Umbilical cord (tissue), 2 donors: ENCODE results near the gene TMEM40. TPM values are rescaled to one million over a fixed set of nuclear protein-coding genes. Genes with fewer than 3 reads are reported as not detected.
"Not testable (repeated sequence)": the region's sequence is repeated elsewhere in the genome, so short reads cannot be mapped to it uniquely, and the experiment has no call there.

Experiments
- DNase-seq: peaks from one replicate; pipeline ENCODE4 v3.0.0-alpha.2; 2015; ENCODE audit warnings: low spot score
- total RNA-seq: library from RNA; depleted of rRNA; stranded (reverse); fragments of >200 nt; gene quantifications from one replicate; pipeline ENCODE4 v1.2.3, GENCODE V29; 2014; ENCODE audit warnings: low replicate concordance; ENCODE audit not compliant: insufficient read depth

TMEM40 gene
- total RNA-seq = 4.8 TPM

GRCh38 chr3:12759097-12759679, at the start of gene TMEM40:
TMEM40 (minus strand) TSS chr3:12759259; CDS start chr3:12749832, 9,427 bp downstream.
- peak; percentile 75 for DNase-seq

GRCh38 chr3:12808587-12808986, 49.5 kb upstream of the TMEM40 start:
- DNase-seq = no peak

GRCh38 chr3:12807601-12808359, 48.7 kb upstream of the TMEM40 start:
- DNase-seq = no peak

- no peak for DNase-seq
Observed at GRCh38 chr3:12807066-12807465, 48.0 kb upstream of the TMEM40 start.

GRCh38 chr3:12803371-12803770, 44.3 kb upstream of the TMEM40 start:
- no peak for DNase-seq

GRCh38 chr3:12799525-12800440, 40.7 kb upstream of the TMEM40 start:
- DNase-seq = no peak

- no peak for DNase-seq
Observed at GRCh38 chr3:12798559-12799179, 39.6 kb upstream of the TMEM40 start.

- no peak for DNase-seq
Observed at GRCh38 chr3:12797892-12798558, 39.0 kb upstream of the TMEM40 start.

GRCh38 chr3:12797124-12797891, 38.2 kb upstream of the TMEM40 start:
- DNase-seq = no peak

- DNase-seq = peak; percentile 73
Observed at GRCh38 chr3:12796171-12797123, 37.4 kb upstream of the TMEM40 start, which contains the start of gene CAND2. CAND2 (plus strand) TSS chr3:12796680; CDS start chr3:12796721, 41 bp downstream.

- no peak for DNase-seq
Observed at GRCh38 chr3:12793701-12794100, 34.6 kb upstream of the TMEM40 start.

GRCh38 chr3:12791430-12791829, 32.4 kb upstream of the TMEM40 start:
- no peak for DNase-seq

- DNase-seq = not testable (repeated sequence)
Observed at GRCh38 chr3:12787967-12788690, 29.1 kb upstream of the TMEM40 start.

- peak; percentile 49 for DNase-seq
Observed at GRCh38 chr3:12787346-12787745, 28.3 kb upstream of the TMEM40 start.

- no peak for DNase-seq
Observed at GRCh38 chr3:12785096-12785495, 26.0 kb upstream of the TMEM40 start.

- DNase-seq = no peak
Observed at GRCh38 chr3:12782172-12782815, 23.2 kb upstream of the TMEM40 start.

- DNase-seq = peak; percentile 95
Observed at GRCh38 chr3:12780751-12781150, 21.7 kb upstream of the TMEM40 start.

- DNase-seq = no peak
Observed at GRCh38 chr3:12777171-12777570, 18.1 kb upstream of the TMEM40 start.
